AG10803 (cell line): Measurements from ENCODE around the gene PID1.

Source experiments
- DNase-seq: peaks from one replicate; pipeline ENCODE4 v3.0.0; 2010; ENCODE audit warnings: low read depth
- H3K4me3 ChIP-seq: 2 replicates; pipeline ENCODE4 v1.5.1; 2011; ENCODE audit warnings: mild to moderate bottlenecking, low read length, control low read depth
- TF ChIP-seq, protein P1 (sequence below): conservative IDR thresholded peaks from 2 replicates; pipeline ENCODE4 v1.5.1; 2011; ENCODE audit warnings: mild to moderate bottlenecking, low read length, control low read depth, inconsistent platforms

PID1 gene

DNA sequence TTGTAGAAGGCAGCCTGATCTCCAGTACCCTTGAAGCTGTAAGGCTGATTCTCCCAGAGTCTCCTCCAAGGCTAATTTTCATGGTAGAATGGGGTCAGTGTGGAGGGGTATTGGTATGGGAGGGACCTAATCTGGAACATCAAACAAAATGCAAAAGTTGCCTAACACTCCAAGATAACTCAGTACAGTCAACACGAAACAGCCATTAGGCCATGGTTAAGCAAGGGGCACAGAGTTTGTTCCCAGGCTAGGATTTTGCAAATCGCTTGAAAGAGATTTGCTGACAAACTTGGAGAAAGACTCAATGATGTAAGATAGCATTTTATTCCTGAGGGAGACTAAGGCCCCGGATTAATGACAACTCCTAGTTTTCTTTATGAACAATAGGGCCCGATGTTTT is 5.4 kb downstream of the PID1 start:
- DNase-seq = no peak
- TF ChIP-seq, protein P1, sequence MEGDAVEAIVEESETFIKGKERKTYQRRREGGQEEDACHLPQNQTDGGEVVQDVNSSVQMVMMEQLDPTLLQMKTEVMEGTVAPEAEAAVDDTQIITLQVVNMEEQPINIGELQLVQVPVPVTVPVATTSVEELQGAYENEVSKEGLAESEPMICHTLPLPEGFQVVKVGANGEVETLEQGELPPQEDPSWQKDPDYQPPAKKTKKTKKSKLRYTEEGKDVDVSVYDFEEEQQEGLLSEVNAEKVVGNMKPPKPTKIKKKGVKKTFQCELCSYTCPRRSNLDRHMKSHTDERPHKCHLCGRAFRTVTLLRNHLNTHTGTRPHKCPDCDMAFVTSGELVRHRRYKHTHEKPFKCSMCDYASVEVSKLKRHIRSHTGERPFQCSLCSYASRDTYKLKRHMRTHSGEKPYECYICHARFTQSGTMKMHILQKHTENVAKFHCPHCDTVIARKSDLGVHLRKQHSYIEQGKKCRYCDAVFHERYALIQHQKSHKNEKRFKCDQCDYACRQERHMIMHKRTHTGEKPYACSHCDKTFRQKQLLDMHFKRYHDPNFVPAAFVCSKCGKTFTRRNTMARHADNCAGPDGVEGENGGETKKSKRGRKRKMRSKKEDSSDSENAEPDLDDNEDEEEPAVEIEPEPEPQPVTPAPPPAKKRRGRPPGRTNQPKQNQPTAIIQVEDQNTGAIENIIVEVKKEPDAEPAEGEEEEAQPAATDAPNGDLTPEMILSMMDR = no peak

DNA sequence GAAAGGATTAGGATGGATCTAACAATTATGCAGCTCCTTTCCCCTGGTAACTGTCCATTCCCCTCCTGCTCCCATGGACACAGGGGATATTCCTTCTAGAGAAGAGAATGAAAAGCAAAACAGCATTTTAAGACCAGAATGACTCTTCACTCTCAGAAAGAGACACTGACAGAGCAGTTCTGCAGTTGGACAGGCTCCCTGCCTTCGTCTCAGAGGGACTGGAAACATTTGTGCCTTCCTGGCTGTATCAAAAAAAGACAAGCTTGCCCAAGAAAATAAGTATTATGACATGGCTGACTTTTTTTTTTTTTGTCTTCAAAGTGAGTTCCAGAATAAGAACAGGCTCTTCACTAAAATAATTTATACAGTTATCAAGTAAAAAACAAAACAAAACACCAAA is 9.5 kb downstream of the PID1 start:
- TF ChIP-seq, protein P1 = no peak
- DNase-seq = no peak
- H3K4me3 ChIP-seq = no peak overlapping the region

More for the DNA sequence above, 5.4 kb downstream of the PID1 start:
- H3K4me3 ChIP-seq = no peak overlapping the region

DNA sequence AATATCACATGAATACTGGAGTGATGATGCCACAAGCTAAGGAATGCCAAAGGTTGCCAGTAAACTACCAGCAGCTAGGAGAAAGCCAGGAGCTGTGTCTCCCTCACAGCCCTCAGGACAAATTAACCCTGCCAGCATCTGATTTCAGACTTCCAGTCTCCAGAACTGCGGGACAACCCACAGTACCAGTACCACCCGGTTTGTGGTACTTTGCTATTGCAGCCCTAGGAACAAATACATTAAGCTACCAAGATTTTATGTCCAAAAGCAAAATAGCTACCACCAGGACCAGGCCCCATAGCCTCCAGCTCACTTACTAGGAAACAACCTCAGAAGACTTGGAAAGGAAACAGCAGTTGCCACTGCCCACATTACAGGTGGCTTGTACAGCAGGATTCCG is 10.0 kb downstream of the PID1 start:
- TF ChIP-seq, protein P1 = no peak
- DNase-seq = no peak
- H3K4me3 ChIP-seq = no peak overlapping the region

DNA sequence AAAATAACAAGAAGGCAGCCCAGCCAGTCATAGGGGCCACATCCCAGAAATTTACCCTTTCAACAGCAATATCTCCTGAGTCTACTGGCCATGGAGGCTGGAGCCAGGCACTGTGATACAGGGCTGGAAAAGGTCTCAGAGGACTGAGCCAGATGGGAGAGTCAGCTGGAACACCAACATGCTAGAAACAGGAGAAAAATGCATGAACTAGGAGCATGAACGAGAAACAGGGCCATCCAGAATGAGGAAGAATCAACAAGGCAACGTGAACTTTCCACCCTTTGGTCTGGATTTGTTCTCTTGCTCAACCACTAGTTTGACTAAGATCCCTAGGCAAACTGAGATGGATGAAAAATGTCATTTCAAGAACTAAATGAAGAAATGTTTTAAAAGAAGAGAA is 13.1 kb downstream of the PID1 start:
- DNase-seq = no peak
- TF ChIP-seq, protein P1 = no peak
- H3K4me3 ChIP-seq = no peak overlapping the region

DNA sequence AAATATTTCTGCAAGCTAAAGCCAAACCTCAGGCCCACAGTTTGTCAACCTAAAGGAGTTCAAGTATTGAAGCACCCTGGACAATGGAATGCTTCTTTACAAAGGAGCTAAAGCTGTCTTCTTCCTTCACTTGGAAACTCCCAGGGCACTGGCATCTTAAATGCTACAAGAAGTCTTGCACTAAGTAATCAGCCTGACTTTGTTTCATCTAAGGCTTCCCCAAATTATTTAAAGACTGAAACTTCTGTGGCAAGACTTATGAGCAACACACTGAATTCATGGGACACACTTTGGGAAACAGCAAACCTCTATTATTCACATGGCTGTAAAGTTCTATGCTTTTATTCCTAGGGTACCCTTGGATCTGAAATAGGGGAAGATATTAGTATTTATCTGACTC is 14.7 kb downstream of the PID1 start:
- DNase-seq = no peak
- TF ChIP-seq, protein P1 = no peak
- H3K4me3 ChIP-seq = no peak overlapping the region

DNA sequence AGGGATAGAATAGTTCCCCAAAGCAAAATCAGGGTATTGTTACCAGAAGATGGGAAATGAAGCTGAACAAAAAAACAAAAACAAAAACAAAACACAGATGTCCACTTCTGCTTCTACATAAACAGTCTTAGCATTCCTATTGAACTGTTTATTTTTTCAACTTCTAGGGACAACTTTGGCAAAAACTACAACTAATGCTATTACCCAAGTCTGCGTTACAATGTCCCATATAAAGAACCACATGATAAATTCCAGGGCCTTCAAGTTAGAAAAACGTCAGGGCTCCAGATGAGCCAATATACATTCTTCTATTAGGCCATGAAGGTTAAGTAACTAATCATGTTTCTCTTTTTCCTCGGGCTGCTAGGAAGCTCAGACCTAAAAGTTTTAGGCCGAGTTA is 16.9 kb downstream of the PID1 start:
- peak; percentile 29 for DNase-seq
- no peak overlapping the region for H3K4me3 ChIP-seq
- TF ChIP-seq, protein P1 = no peak

DNA sequence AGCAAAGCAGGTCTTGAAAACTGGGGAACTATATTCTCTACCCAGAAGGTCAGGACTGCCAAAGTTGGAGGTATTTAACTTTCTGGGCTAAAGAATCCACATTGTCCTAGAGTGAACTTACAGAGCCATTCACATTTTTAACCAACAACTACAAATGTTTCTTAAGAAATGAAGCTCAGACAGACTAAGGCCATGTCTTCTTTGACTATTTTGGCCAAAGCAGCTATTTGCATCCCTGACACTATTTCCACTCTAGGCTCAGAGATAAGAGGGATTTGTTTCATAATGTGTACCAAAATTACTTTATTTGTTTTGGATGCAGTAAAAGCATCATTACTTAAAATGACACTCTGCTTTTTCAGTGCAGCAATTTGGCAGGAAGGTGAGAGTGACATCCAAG is 18.1 kb downstream of the PID1 start:
- no peak for DNase-seq
- TF ChIP-seq, protein P1 = no peak

More for the DNA sequence above, 18.1 kb downstream of the PID1 start:
- H3K4me3 ChIP-seq = no peak overlapping the region
